GM19193 (cell line): Measurements from ENCODE around the gene STK32B.

Source experiments
- POLR2A ChIP-seq: IDR thresholded peaks from 4 replicates; pipeline ENCODE4 v1.6.1; 2011; ENCODE audit not compliant: insufficient read depth, insufficient read length; ENCODE audit errors: extremely low read depth

Gene STK32B

DNA sequence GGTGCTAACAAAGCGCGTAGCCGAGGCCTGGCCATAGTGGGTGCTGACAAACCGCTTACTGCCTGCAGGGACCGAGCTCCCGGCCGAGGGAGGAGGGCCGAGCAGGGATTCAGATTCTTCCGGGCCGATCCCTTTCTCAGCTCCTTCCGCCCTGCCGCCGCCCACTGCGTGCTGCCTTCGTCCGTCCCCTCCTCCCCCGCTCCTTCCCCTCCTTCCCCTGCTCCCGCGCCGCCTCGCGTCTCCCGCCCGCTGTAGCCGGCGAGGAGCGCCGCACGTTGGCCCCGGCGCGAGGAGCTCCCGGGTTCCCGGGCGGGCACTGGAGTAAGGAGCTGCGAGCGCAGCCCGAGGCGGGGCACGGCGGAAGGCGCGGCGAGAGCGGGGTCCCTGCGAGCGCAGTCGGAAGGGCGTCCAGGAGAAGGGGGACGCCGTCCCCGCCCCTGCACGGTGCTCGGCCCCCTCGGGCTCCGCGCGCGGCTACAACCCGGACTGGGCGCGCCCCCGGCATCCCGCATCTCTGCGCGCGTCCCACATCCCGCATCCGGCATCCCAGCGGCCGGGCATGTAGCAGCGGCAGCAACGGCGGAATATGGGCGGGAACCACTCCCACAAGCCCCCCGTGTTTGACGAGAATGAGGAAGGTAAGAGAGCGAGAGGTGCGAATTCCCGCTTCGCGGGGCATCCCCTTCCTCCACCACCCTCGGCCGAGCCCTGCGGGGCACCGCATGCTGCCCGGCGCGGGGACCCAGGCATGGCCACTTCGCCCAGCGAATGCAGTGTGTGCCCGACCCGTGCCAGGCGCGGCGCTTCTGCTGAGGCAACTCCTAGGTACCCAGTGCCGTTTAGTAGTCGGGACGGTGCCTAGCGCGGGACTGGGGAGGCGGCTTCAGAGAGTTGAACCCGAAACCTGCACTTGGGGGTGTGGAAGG, at the start of gene STK32B:
Gene STK32B, plus strand, starts transcription at position 203 of the 926 bp plus-strand sequence.
- no peak for TF ChIP-seq POLR2A

DNA sequence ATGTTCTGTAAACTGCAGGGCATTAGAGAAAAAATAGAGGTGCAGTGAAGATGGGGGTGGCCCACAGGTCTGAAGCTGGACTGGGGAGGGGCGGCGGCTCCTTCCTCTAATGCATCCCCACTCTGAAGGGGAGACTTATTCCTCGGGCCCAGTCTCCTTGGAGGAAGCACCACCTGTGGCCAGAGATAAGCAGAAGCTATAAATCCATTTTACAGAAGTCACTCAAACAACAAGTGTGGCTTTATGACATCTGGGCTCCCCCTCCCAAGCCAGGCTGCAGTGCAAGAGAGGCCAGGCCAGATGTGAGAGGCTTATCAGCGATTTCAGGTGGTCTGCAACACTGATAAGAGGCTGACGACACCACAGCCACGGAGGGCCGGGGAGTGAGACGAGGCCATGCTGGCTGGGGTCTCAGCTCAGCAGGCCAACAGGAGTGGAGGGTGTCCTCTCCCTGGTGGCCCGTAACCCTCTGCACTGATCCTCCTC, 47.9 kb upstream of the STK32B start:
- no peak for TF ChIP-seq POLR2A

DNA sequence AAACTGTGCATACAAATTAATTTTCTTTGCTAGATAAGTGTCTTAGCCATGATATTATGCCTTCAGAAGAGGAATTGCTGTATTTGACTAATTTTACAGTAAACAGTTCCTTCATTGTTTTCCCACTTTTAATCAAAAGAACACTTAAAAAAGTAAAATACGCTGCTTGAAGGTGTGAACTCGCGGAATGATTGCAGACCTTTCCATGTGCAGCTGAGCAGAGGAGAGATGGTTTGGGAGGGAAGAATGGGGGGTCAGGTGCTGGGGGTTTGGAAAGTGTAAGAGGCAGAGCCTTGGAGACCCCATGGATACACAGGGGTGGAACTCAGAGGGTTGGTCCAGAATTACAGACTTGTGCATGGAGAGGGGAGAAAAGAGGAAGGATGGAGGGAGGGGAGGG, 47.4 kb upstream of the STK32B start:
- no peak for TF ChIP-seq POLR2A

DNA sequence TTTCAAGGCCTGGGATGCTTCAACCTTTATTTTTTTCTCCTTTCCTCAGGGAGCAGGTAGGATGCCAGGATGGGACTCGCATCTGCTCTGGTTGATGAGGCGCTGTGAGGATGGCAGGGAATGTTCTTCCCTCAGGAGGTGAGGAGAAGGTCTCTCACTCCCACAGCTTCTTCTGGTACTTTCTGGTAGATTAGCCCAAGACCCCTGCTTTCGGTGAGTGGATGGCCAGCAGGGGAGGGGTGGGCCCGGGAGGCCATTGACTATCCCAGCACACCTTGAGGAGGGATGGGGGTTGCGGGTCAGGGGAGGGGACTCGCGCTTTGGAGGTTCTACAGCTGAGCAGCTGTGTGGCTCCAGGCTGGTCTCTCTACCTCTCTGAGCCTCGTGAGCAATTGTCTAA, 46.8 kb upstream of the STK32B start:
- no peak for TF ChIP-seq POLR2A

DNA sequence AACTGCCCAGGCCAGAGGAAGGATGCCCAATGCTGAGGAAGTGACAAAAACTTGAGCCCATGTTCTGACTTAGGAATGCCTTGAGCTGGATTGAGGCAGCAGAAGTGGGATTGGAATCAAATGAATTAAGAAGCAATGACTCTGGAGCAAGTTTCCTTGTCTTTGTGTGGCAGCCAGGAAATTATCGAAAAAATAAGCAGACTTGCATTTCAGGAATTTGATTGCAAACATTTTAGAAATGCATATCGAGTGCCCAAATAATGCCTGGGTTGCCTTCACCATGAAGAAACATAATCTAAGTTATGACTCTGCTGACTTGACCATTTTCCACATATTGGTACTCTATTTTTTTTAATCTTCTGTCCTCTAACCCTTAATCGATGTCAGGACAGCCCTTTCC, 41.5 kb upstream of the STK32B start:
- no peak for TF ChIP-seq POLR2A

DNA sequence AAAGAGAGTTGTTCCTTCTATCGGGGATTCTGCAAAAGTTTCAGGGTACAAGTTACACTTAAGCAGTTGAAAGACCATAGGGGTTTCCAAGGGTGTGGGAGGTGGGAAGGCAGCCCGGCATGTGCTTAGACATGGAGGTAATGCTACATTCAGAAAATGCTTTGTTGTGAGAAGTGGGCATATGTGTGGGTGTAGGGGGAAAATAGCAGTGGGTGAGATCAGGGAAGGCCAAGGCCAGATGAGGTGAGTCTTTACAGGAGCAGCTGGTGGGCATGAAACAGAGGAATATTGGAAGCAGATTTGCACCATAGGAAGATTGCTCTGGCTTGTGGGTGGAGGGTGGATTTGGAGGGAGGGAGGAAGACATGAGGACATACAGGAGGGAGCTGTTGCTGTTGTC, 40.3 kb upstream of the STK32B start:
- no peak for TF ChIP-seq POLR2A

DNA sequence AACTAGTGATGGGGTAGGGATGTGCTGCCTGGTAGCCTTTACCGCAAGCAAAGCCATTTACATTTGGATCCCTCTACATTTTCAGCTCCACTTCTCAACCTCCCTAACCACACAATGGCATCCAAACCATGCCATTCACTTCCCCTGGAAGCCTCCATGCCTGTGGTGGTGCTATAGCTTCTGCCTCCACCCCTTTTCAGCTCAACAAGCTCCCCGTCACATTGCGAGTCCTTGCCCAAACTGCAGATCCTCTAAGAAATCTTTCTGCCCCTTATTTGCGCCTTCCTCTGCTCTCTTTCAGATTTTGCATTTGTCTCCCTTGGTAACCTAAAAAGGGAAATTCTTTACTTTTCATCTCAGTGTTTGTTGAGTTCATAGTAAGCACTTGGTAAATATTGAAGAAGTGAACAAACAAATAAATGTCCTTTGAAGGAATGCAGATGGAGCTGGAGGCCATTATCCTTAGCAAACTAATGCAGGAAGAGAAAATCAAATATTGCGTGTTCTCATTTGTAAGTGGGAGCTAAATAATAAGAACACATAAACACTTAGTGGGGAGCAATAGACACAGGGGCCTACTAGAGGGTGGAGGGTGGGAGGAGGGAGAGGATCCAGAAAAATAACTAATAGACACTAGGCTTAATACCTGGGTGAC, 38.9 kb upstream of the STK32B start:
- TF ChIP-seq POLR2A = no peak

DNA sequence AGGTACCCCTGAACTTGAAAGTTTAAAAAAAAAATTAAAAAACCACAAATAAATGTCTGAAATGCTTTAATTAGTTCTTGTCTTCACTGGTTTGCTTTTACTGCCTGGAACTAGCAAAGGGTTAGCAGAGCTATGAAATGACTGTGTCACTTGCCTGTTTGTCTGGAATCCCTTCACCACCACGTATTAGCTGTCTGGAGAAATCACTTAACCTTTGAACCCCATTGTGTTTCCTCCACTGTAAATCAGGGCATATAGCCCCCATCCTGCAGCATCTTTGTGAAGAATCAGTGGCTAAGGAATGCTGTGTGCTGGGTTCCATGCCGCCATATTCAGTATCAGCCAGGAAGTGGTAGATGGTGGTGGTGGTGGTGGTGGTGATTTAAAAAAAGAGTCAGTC, 38.3 kb upstream of the STK32B start:
- no peak for TF ChIP-seq POLR2A

DNA sequence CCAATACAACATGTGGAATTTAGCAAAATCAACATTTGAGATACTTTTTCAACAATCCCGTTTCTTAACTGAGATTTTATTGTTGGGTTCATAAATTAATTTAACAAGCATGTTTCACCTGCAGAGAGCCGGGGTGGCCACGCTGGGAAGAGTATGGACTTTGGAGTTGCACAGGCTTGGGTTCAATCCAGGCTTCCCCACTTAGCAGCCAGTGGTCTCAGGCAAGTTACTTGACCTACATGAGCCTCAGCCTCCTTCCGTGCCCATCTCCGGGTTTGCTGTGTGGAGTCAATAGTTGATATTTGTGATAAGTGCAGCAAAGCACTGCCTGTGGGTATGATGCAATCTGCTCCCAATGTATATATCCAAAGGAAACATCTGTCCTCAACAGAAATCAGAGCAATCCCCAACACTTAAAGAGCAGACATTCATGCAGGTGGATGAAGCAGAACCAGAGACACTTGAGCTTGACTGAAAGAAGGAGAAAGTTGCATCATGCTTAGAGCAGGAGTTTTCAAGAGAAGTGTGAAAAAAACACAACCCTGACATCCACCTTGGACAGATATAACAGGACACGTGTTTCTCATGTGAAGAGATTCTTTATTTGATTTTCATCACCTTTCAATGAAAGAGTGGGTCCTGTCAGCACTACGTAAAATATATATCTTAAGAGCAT, 37.1 kb upstream of the STK32B start:
- no peak for TF ChIP-seq POLR2A

DNA sequence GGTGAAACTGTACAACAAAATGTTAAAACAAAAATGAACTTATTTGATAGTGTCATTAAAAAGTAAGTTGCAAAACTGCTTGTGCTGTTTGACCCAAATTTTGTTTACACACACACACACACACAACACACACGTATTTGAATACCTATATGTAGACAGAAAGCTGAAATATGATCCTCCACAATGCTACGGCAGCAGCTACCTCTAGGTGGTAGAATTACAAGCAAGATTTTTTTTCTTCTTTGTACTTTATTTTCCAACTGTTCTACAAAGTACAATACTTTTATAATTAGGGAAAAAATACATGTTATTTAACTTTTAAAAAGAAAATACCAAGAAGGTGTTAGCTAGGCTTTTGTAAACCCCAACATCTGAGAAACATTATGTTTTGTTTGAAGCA, 33.2 kb upstream of the STK32B start:
- no peak for TF ChIP-seq POLR2A

DNA sequence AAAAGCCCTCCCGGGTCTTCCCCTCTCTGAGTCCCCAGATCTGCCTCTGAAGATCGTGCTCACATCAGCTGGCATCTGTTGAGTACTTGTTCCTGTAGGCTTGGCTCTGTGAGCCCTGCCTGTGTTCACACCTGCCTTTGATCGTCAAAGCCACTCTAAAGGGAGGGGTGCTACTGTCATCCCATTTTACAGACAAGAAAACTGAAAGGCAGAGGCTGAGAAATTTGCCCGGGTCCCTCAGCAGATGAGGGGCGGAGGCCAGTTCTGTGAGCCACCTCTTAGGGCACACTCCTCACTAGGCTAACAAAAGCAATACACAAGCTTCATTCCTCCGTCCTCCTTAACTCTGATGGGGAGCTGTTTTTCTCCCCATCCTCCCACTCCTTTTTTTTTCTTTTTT, 32.7 kb upstream of the STK32B start:
- no peak for TF ChIP-seq POLR2A

DNA sequence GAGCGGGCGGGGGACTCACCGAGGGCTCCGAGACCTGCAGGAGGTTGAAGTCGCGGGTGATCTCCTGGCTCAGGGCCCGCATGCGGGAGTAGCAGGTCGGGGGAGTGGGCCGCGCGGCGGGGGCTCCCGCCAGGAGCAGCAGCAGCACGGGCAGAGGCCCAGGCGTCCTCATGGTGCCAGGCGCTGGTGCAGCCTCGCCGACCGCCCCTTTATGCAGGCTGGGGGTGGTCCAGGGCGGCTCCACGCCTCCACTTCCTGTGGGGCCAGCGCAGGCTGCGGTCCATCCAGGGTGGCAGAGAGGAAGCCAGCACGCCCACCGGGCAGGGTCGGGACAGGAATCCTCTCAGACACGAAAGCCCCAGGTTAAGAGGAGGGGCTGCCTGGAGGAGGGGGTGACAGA, 32.0 kb upstream of the STK32B start, which contains the start of gene CYTL1:
Gene CYTL1, minus strand, starts transcription at position 185 of the 400 bp plus-strand sequence. Its CDS starts 13 bp downstream, at position 172.
- no peak for TF ChIP-seq POLR2A

DNA sequence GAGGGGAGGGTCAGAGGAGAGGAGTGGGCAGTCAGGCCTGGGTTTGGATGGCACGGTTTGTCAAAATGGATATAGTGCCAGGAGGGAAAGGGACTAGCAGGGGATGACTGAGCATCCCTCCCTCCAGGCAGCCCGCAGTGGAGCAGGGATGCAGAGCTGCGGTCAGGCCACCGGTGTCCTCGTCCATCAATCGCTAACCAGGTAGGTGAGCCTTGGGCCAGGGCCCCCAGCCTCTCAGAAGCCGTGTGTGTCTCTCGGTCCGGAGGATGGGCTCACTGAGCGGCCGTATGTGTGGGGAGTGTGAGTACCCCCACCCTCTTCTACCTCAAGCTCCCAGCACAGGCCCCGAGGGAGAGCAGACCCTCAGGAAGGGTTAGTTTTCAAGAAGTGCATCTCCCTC, 31.5 kb upstream of the STK32B start:
- no peak for TF ChIP-seq POLR2A

DNA sequence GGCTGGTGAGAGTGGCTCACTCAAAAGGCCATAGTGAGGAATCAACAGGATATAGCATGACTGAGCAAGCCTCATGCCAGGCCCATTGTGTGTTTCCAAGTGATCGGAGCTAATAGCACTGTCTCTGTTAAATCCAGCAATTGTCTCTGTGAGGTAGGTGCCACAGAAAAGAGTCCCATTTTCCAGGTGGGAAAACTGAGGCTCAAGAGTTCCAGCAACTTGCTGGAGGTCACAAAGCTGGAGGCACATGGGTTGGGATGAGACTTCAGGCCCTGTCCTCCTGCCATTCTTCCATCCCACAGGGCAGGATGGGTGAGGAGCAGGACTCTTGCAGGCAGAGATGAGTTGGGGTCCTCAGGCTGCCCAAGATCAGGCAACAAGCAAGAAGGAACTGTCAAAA, 30.9 kb upstream of the STK32B start:
- no peak for TF ChIP-seq POLR2A

DNA sequence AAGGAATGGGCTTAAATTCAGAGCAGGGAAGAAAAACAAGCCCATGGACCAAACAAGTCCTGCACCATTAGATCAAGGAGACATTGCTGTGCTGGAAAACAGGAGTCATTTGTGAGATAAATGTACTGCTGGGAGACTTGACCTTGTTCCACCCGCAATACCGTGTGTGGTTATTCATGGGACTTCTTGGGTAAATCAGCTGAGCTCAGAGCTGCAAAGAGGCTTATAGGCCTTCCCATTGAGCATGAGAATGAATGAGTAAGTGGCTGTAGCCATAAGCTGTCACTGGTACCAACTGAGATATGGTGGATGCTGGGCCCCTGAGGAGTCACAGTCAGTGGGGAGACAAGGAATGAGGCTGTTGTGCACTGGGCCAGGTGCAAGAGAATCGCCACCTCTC, 29.7 kb upstream of the STK32B start:
- no peak for TF ChIP-seq POLR2A

DNA sequence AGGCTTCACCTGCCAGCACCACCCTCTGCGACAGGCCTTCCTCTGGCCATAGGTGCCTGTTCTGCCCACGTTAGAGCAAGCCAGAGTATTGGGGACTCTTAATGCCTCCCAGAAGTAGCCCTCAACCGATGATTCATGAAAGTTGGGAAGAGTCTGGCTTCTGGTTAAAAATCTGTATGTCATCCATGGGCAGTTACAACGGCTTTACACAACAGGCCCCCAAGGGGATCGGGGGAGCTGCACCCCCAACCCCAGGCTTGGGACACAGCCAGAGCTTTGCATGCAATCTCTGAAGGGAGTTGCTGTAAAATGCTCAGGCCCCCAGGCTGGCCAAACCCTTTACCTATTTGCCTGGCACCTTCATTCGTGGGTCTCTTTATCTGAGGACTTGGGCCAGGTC, 26.6 kb upstream of the STK32B start:
- no peak for TF ChIP-seq POLR2A

DNA sequence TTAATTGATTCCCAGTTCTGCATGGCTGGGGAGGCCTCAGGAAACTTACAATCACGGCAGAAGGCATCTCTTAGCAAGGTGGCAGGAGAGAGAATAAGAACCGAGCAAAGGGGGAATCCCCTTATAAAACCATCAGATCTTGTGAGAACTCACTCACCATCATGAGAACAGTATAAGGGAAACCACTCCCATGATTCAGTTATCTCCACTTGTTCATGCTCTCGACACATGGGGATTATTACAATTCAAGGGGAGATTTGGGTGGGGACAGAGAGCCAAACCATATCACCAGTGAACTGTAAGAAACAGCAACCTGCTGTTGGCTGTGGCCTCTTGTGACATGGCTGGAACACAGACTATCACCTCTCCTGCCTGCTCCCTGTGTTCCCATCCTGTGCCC, 24.9 kb upstream of the STK32B start:
- no peak for TF ChIP-seq POLR2A
